ENCODE data around the gene EDN1. TPM values are rescaled to one million over a fixed set of nuclear protein-coding genes. Genes with fewer than 3 reads are reported as not detected.

Gene EDN1
- total RNA-seq, result 2.2 and 2.9 TPM in 2 replicates

- peak; percentile 60 for TF ChIP-seq CTCF (IDR thresholded peaks at IDR 0.05; ENCODE audit: insufficient read depth, low read depth, low read length)
- DNase-seq (ENCODE audit: low read depth), result peak; percentile 79
- H3K4me3 ChIP-seq (ENCODE audit: low read depth, low read length), result peak within 1 kb of the TSS; percentile 65
These were observed at the start of gene EDN1 for GRCh38 chr6:12289933-12290820. Gene EDN1 (plus strand): TSS chr6:12290361. CDS start chr6:12290630, 269 bp downstream.

DNA sequence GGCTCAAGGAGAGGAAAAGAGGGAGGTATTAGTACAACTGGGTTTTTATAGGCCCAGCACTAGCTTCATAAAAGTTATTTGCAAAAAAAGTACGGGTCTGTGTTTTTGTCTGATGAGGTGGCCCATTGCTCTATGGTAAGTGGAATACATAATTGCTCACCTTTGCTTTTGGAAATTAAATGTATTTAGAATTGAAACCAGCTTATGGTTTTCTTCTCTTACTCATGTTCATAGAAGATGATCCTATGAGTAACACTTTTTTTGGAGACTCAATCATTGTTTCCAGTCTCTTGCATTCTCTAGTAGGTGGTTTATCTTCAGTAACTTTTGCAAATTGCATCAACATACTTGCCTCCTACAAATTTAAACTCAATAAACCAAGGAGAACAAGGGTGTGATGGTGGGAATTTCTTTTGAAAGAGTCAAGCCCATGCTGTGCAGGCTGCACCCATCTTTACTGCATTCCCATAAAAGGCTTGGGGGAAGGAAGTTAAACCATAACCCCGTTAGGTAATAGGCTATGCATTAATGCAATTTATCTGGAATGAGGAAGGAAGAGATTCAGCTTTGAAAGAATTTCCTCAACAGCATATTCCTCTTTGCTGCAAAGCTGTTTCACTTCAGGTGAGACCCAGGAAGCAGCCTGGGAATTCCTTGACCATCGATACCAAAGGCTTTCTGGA, 48.5 kb upstream of the EDN1 start:
- TF ChIP-seq CTCF (IDR thresholded peaks at IDR 0.05; ENCODE audit: insufficient read depth, low read depth, low read length), result no peak
- H3K4me3 ChIP-seq (ENCODE audit: low read depth, low read length), result no peak overlapping the region
- no peak for DNase-seq (ENCODE audit: low read depth)

DNA sequence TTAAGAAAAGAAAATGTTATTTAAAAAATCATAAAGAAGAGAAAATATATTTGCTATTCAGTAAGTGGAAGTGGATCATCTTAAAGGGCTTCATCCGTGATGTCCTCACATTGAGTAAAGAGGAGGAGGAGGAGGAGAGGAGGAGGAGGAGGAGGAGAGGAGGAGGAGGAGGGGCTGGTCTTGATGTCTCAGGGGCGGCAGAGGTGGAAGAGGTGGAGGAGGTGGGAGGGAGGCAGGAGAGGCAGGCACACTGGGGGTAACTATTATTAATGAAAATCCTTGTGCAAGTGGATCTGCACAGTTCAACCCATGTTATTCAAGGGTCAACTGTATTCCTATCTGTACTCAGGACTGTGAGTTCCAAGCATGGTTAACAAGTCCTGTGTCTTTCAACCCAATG, 47.0 kb upstream of the EDN1 start:
- DNase-seq (ENCODE audit: low read depth), result no peak
- no peak overlapping the region for H3K4me3 ChIP-seq (ENCODE audit: low read depth, low read length)
- no peak for TF ChIP-seq CTCF (IDR thresholded peaks at IDR 0.05; ENCODE audit: insufficient read depth, low read depth, low read length)

GRCh38 chr6:12245360-12245759, 44.8 kb upstream of the EDN1 start:
- no peak for DNase-seq (ENCODE audit: low read depth)
- TF ChIP-seq CTCF (IDR thresholded peaks at IDR 0.05; ENCODE audit: insufficient read depth, low read depth, low read length), result no peak

GRCh38 chr6:12245763-12246718, 44.1 kb upstream of the EDN1 start:
- no peak overlapping the region for H3K4me3 ChIP-seq (ENCODE audit: low read depth, low read length)
- TF ChIP-seq CTCF (IDR thresholded peaks at IDR 0.05; ENCODE audit: insufficient read depth, low read depth, low read length), result no peak
- DNase-seq (ENCODE audit: low read depth), result peak; percentile 50

More at GRCh38 chr6:12245360-12245759, 44.8 kb upstream of the EDN1 start:
- H3K4me3 ChIP-seq (ENCODE audit: low read depth, low read length), result no peak overlapping the region

DNA sequence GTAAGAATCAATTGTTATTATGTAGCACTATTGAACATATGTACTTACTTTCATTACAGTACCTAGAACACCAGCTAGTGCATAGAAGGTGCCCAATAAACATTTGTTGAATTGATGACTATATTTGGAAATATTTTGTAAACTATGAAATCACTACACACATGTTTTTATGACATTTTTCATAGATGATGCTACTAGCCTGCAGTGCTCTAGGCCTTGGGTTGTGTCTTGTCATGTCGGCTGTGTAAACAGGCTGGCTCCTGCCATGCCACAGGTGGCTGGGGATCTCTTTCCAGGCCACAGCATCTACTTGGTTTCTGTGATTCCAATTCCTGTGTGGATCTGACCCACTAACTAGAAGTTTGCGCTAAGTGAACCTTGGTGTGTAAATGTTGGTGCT, 43.3 kb upstream of the EDN1 start:
- DNase-seq (ENCODE audit: low read depth), result no peak
- no peak for TF ChIP-seq CTCF (IDR thresholded peaks at IDR 0.05; ENCODE audit: insufficient read depth, low read depth, low read length)

More for the DNA sequence above, 43.3 kb upstream of the EDN1 start:
- H3K4me3 ChIP-seq (ENCODE audit: low read depth, low read length), result no peak overlapping the region
